SH-SY5Y (cell line): ENCODE results near the gene MCTP2.

ENCODE experiments used
- GATA2 ChIP-seq: IDR thresholded peaks from 2 replicates; pipeline ENCODE4 v1.6.1; 2011; ENCODE audit warnings: mild to moderate bottlenecking, low read depth, low read length
- GATA3 ChIP-seq: IDR thresholded peaks from 2 replicates; pipeline ENCODE4 v1.6.1; 2011; ENCODE audit warnings: low read depth, mild to moderate bottlenecking, low read length, moderate library complexity

- no peak for TF ChIP-seq GATA2
- no peak for TF ChIP-seq GATA3
Observed at GRCh38 chr15:94305133-94305532, 73.8 kb downstream of the MCTP2 start.
